AG09309 (cell line): Measurements from ENCODE around the gene MTSS2.

ENCODE experiments used
- DNase-seq: peaks from one replicate; pipeline ENCODE4 v3.0.0-alpha.2; 2010; ENCODE audit warnings: low read depth
- H3K4me3 ChIP-seq: 2 replicates; pipeline ENCODE4 v1.5.1; 2011; ENCODE audit warnings: mild to moderate bottlenecking, low read depth, low read length, moderate library complexity; ENCODE audit not compliant: control insufficient read depth
- TF ChIP-seq, protein P1 (sequence below): IDR thresholded peaks from 2 replicates; pipeline ENCODE4 v1.5.1; 2011; ENCODE audit warnings: mild to moderate bottlenecking, low read depth, low read length, inconsistent platforms; ENCODE audit not compliant: insufficient read depth, control insufficient read depth; ENCODE audit errors: missing control alignments

MTSS2 gene

DNA sequence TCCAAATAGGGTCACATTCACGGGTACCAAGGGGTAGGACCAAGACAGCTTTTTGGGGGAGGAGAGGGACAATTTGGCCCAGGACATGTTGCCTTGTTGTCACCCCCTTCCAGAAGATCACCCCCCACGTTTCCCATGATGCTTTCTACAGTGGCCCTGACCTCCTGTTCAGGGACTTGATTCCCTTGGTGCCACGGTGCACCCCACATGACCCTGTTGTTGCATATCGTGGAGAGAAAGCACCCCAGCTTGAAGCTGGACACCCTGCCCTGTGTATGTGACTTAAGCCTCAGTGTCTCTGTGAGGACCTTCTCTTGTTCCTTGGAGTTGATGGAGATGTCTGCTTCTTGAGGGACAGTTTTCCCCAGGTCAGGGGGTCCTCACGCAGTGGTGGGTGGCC is 26.9 kb downstream of the MTSS2 start:
- H3K4me3 ChIP-seq, result no peak overlapping the region
- TF ChIP-seq, protein P1, sequence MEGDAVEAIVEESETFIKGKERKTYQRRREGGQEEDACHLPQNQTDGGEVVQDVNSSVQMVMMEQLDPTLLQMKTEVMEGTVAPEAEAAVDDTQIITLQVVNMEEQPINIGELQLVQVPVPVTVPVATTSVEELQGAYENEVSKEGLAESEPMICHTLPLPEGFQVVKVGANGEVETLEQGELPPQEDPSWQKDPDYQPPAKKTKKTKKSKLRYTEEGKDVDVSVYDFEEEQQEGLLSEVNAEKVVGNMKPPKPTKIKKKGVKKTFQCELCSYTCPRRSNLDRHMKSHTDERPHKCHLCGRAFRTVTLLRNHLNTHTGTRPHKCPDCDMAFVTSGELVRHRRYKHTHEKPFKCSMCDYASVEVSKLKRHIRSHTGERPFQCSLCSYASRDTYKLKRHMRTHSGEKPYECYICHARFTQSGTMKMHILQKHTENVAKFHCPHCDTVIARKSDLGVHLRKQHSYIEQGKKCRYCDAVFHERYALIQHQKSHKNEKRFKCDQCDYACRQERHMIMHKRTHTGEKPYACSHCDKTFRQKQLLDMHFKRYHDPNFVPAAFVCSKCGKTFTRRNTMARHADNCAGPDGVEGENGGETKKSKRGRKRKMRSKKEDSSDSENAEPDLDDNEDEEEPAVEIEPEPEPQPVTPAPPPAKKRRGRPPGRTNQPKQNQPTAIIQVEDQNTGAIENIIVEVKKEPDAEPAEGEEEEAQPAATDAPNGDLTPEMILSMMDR, result no peak
- DNase-seq, result no peak

DNA sequence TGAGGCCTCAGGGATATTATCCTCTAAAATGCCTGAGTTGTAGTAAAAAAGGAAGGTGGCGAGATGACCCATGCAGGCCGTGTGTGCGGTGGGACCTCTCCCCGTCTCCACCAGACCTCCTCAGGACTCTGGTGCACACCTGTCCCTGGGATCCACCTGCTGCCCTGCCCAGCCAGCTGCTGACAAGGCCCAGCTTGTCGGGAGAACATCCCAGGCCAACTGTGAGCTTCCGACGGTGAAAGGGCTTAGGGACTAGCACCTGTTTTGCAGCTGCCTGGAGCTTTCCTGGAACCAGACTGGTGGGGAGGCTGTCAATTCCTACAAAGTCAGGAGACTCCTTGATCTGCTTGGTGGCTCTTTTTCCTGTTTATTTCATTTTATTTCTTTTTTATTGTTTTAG is 27.9 kb downstream of the MTSS2 start:
- DNase-seq, result no peak
- TF ChIP-seq, protein P1, result no peak
- no peak overlapping the region for H3K4me3 ChIP-seq

DNA sequence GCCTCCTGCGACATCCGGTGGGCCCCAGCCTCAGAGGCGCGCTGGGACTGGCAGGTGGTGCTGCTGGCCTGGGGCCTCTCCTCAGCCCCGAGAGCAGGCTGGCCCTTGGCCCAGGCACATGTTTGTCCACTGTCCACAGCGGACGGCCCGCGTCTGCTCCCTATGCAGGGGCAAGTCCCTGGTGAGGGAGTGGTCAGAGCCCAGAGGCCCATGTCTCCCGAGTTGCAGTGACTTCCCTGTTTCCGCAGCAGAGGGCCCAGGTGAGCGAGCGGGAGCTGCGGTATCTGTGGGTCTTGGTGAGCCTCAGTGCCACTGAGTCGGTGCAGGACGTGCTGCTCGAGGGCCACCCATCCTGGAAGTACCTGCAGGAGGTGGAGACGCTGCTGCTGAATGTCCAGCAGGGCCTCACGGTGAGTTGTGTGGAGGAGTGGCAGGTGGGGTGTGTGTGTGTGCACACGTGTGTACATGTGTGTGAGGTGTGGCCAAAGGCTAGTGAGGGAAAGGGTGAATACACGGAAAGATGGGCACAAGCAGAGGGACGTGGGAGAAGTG is 29.1 kb downstream of the MTSS2 start:
- DNase-seq, result no peak
- H3K4me3 ChIP-seq, result no peak overlapping the region
- TF ChIP-seq, protein P1, result no peak

DNA sequence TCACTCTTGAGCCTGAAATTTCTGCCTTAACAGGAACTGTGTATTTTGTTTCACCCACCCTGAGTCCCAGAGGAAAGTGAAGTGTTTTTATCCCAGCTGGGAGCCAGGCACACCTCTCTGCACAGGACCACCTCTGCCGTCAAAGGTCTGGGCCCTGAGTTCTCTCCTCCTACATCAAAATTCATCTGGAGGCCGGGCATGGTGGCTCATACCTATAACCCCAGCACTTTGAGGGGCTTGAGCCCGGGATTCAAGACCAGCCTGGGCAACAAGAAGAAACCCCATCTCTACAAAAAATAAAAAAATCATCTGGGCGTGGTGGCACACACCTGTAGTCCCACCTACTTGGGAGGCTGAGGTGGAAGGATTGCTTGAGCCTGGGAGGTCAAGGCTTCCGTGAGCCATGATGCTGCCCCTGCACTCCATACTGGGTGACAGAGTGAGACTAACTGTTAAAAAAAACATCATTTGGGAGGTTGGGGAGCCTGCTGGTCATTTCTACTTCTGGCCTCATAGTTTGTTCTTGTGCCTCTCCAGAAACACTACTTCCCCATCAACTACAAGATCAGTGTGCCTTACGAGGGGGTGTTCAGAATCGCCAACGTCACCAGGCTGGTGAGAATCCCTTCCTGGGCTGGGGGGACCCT is 29.7 kb downstream of the MTSS2 start:
- DNase-seq, result no peak
- H3K4me3 ChIP-seq, result no peak overlapping the region
- TF ChIP-seq, protein P1, result no peak

DNA sequence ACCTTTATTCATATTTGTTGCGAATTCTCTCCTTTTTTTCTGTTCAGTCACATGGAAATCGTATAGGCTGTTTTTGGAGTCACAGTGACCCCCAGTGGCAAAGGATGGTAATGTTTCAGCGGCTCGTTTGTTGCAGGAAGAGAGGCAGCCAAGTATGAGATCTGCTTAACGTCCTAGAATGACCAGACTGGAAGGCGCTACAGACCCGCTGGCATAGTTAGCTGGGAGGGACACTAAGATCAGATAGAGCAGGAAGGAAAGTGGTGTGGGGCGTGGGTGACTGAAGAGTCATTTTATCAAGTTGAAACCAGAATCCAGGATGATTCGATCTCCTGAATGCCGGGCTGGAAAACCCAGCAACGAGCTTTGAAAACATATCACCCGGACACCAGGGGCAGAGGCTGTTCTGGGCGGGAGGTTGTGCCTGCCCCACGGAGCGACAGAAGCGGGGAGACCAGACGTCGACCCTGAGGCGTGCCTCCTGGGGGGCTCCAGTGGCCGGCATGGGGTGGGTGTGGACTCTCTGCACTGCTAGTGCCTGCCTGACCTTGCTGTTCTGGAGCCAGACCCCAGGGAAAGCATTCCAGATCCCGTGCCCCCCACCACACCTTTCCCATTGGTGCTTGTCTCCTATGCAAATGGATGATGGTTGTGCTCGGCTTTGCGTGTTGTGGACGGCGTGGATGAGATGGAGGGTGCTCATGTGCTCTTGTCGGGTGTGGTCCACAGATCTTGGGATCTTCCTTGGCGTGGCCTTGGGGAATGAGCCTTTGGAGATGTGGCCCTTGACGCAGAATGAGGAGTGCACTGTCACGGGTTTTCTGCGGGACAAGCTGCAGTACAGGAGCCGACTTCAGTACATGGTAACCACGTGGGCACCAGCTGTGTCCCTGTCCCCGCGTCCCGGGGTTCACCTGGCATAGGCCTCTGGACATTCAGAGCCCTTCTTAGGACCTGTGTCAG is 31.8 kb downstream of the MTSS2 start:
- TF ChIP-seq, protein P1, result peak; percentile 86
- peak overlapping the region; percentile 41 for H3K4me3 ChIP-seq
- DNase-seq, result peak; percentile 34

DNA sequence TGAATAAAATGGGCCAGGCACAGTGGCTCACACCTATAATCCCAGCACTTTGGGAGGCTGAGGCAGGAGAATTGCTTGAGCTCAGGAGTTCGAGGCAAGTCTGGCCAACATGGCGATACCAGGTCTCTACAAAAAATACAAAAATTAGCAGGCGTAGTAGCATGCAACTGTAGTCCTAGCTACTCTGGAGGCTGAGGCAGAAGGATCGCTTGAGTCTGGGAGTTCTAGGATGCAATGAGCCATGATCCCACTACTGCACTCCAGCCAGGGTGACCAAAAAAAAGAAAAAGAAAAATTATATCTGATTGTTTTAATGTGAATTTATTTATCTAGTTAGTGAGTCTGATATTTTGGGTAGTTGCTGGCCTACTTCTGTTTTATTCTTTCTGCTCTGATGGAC is 32.4 kb downstream of the MTSS2 start:
- no peak overlapping the region for H3K4me3 ChIP-seq
- TF ChIP-seq, protein P1, result no peak
- no peak for DNase-seq
